Tibial nerve (tissue), 4 donors: ENCODE results near the gene INPP5A.

Experiments used
- CTCF ChIP-seq, 5 experiments: fragments of 200-600 bp in 3 of 5; fragments of 450-650 bp in 2 of 5; sonication (generic) in 3 of 5; IDR thresholded peaks; one replicate each; pipeline ENCODE4 v1.5.1; 2016 to 2019; ENCODE audit warnings: antibody characterized with exemption in 5 of 5, mild to moderate bottlenecking in 3 of 5, moderate library complexity in 2 of 5
- EP300 ChIP-seq, 2 donors: sonication (generic); formaldehyde crosslinking; IDR thresholded peaks; one replicate each; pipeline ENCODE4 v1.6.1; 2017; ENCODE audit warnings: antibody characterized with exemption in 2 of 2, mild to moderate bottlenecking in 1 of 2
- POLR2A ChIP-seq, 2 donors: fragments of 450-650 bp; IDR thresholded peaks; one replicate each; pipeline ENCODE4 v1.6.1; 2017; ENCODE audit warnings: antibody characterized with exemption in 2 of 2, mild to moderate bottlenecking in 2 of 2, moderate library complexity in 2 of 2

DNA sequence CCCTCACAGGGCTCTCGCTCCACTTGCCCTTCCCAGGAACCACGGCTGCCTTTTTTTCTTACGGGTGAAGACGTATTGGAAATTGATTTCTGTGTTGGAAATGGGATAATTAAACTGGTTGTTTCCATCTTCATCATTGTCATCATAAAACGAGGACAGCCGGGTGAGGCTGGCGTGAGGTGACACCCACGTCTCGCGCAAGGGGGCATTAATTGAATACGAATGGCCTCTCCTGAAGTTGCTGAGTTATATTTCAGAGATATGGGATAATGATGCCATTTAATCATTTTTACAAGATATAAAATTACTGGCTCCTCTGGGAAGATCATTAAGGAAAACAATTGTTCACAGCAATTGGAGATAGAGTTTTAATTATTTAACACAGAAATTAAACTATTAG lies 266.7 kb downstream of the INPP5A start:
- TF ChIP-seq CTCF (IDR thresholded peaks at IDR 0.05) (no peak), POLR2A (IDR thresholded peaks at IDR 0.05) (no peak), EP300 (IDR thresholded peaks at IDR 0.05) (no peak)
